ENCODE results near the gene TMCC2. TPM values are rescaled to one million over a fixed set of nuclear protein-coding genes. Genes with fewer than 3 reads are reported as not detected.
A peak's percentile ranks its signal among the peaks of the same experiment; 100 is the strongest.

Gene TMCC2
- total RNA-seq, 1 donor from 2014 or later: 7.1 TPM

- Mint-ChIP-seq H3K4me3 (peak overlapping the region; percentile 92), H3K9me3 (no peaks in the 10 kb centered on the region), H3K27ac (no peak overlapping the region), H3K36me3 (peaks cover 4% of the 10 kb centered on the region), H3K4me1 (peaks cover 39% of the 10 kb centered on the region), H3K27me3 (ENCODE audit: insufficient read depth, low read depth) (peaks cover 6% of the 10 kb centered on the region)
- H3K79me2 ChIP-seq (ENCODE audit: low read depth): peaks cover 10% of the 10 kb centered on the region
- peak; percentile 82 for DNase-seq (ENCODE audit: low spot score)
- peaks cover 30% of the 10 kb centered on the region for H3F3A ChIP-seq (ENCODE audit: low read depth)
- no peaks in the 10 kb centered on the region for H3K9me3 ChIP-seq (ENCODE audit: low read depth)
- H4K20me1 ChIP-seq (ENCODE audit: low read depth): peaks cover 12% of the 10 kb centered on the region
- H3K4me3 ChIP-seq: peak overlapping the region; percentile 90
- peaks cover 9% of the 10 kb centered on the region for H3K27me3 ChIP-seq
- H3K27ac ChIP-seq: no peak overlapping the region
- H3K4me1 ChIP-seq: peaks cover 18% of the 10 kb centered on the region
- TF ChIP-seq EZH2phosphoT487 (IDR thresholded peaks at IDR 0.05) (no peak), CTCF (IDR thresholded peaks at IDR 0.05) (peak; percentile 46), EZH2 (IDR thresholded peaks at IDR 0.05) (no peak)
- no peak overlapping the region for H2AFZ ChIP-seq (replicated peaks)
- no peak overlapping the region for H3K9ac ChIP-seq
- peak overlapping the region; percentile 98 for H3K4me2 ChIP-seq
- H3K36me3 ChIP-seq: no peaks in the 10 kb centered on the region
These were observed 1.7 kb downstream of the TMCC2 start for GRCh38 chr1:205229399-205229871.

GRCh38 chr1:205229916-205230700 is 2.4 kb downstream of the TMCC2 start:
- Histone ChIP-seq H4K20me1 (ENCODE audit: low read depth) (peaks cover 12% of the 10 kb centered on the region), H3K27me3 (peaks cover 9% of the 10 kb centered on the region)
- H3K4me3 Mint-ChIP-seq: peak overlapping the region; percentile 92

GRCh38 chr1:205230982-205231381 is 3.2 kb downstream of the TMCC2 start:
- no peak overlapping the region for H3K4me3 Mint-ChIP-seq
- peaks cover 4% of the 10 kb centered on the region for H3K36me3 Mint-ChIP-seq
- H3K27me3 Mint-ChIP-seq (ENCODE audit: insufficient read depth, low read depth): peaks cover 6% of the 10 kb centered on the region
- H3K4me2 ChIP-seq: no peak overlapping the region
- H3K4me1 Mint-ChIP-seq: peaks cover 40% of the 10 kb centered on the region
- H3K9me3 Mint-ChIP-seq: no peaks in the 10 kb centered on the region
- H3K27ac ChIP-seq: no peak overlapping the region
- H3K27ac Mint-ChIP-seq: no peak overlapping the region
- no peaks in the 10 kb centered on the region for H3K9me3 ChIP-seq (ENCODE audit: low read depth)
- DNase-seq (ENCODE audit: low spot score): no peak
- H4K20me1 ChIP-seq (ENCODE audit: low read depth): peaks cover 12% of the 10 kb centered on the region
- H2AFZ ChIP-seq (replicated peaks): no peak overlapping the region
- TF ChIP-seq EZH2 (IDR thresholded peaks at IDR 0.05): no peak
- TF ChIP-seq CTCF (IDR thresholded peaks at IDR 0.05): no peak
- no peak for TF ChIP-seq EZH2phosphoT487 (IDR thresholded peaks at IDR 0.05)
- peaks cover 14% of the 10 kb centered on the region for H3K4me1 ChIP-seq
- H3F3A ChIP-seq (ENCODE audit: low read depth): peaks cover 30% of the 10 kb centered on the region
- peaks cover 10% of the 10 kb centered on the region for H3K79me2 ChIP-seq (ENCODE audit: low read depth)
- peaks cover 9% of the 10 kb centered on the region for H3K27me3 ChIP-seq
- H3K4me3 ChIP-seq: no peak overlapping the region
- no peaks in the 10 kb centered on the region for H3K36me3 ChIP-seq
- H3K9ac ChIP-seq: no peak overlapping the region

More at GRCh38 chr1:205229916-205230700, 2.4 kb downstream of the TMCC2 start:
- H3K36me3 Mint-ChIP-seq: peaks cover 4% of the 10 kb centered on the region
- Histone ChIP-seq H3F3A (ENCODE audit: low read depth) (peaks cover 30% of the 10 kb centered on the region), H3K4me1 (peaks cover 14% of the 10 kb centered on the region), H3K79me2 (ENCODE audit: low read depth) (peaks cover 10% of the 10 kb centered on the region), H3K9ac (no peak overlapping the region), H3K4me2 (peak overlapping the region; percentile 58), H3K27ac (no peak overlapping the region), H2AFZ (replicated peaks) (no peak overlapping the region), H3K4me3 (no peak overlapping the region), H3K9me3 (ENCODE audit: low read depth) (no peaks in the 10 kb centered on the region), H3K36me3 (no peaks in the 10 kb centered on the region)
- H3K4me1 Mint-ChIP-seq: peaks cover 41% of the 10 kb centered on the region
- DNase-seq (ENCODE audit: low spot score): no peak
- H3K9me3 Mint-ChIP-seq: no peaks in the 10 kb centered on the region
- H3K27ac Mint-ChIP-seq: no peak overlapping the region
- peaks cover 6% of the 10 kb centered on the region for H3K27me3 Mint-ChIP-seq (ENCODE audit: insufficient read depth, low read depth)
- TF ChIP-seq CTCF (IDR thresholded peaks at IDR 0.05) (no peak), EZH2 (IDR thresholded peaks at IDR 0.05) (no peak), EZH2phosphoT487 (IDR thresholded peaks at IDR 0.05) (no peak)

All from neural progenitor cell (in vitro differentiated cells).